Small intestine (tissue), 7 donors: ENCODE results near the gene LPIN3. TPM values are rescaled to one million over a fixed set of nuclear protein-coding genes. Genes with fewer than 3 reads are reported as not detected.
A peak's percentile ranks its signal among the peaks of the same experiment; 100 is the strongest.

Experiments used
- DNase-seq, 2 donors: peaks; one replicate each; pipeline versions ENCODE4 v3.0.0 to v3.0.0-alpha.2; 2013
- FAIRE-seq: peaks from 2 replicates; lab custom pipeline; 2012; peaks lifted over from hg19 to GRCh38; lab: Jason Lieb, UNC
- H3K27ac ChIP-seq, 3 donors: one replicate each; pipeline ENCODE4 v1.5.1; 2013; ENCODE audit warnings: low read length in 2 of 3, mild to moderate bottlenecking in 2 of 3, control low read depth in 1 of 3, inconsistent platforms in 1 of 3, low read depth in 1 of 3, moderate library complexity in 1 of 3
- H3K27me3 ChIP-seq, 3 donors: one replicate each; pipeline ENCODE4 v1.6.1; 2013; ENCODE audit warnings: low read length in 3 of 3, inconsistent platforms in 1 of 3; ENCODE audit not compliant: control insufficient read depth in 3 of 3, insufficient read depth in 3 of 3
- H3K36me3 ChIP-seq, 3 donors: one replicate each; pipeline ENCODE4 v1.6.1; 2013; ENCODE audit warnings: low read length in 3 of 3, inconsistent platforms in 1 of 3, low read depth in 1 of 3, mild to moderate bottlenecking in 1 of 3, moderate library complexity in 1 of 3; ENCODE audit not compliant: control insufficient read depth in 3 of 3, insufficient read depth in 2 of 3
- H3K4me1 ChIP-seq, 3 donors: one replicate each; pipeline ENCODE4 v1.6.1; 2013; ENCODE audit warnings: low read length in 2 of 3, inconsistent platforms in 1 of 3, low read depth in 1 of 3, mild to moderate bottlenecking in 1 of 3, moderate library complexity in 1 of 3; ENCODE audit not compliant: control insufficient read depth in 3 of 3, insufficient read depth in 2 of 3
- H3K4me3 ChIP-seq, 3 donors: one replicate each; pipeline ENCODE4 v1.5.1; 2013; ENCODE audit warnings: low read length in 3 of 3, control low read depth in 1 of 3, inconsistent platforms in 1 of 3, low read depth in 1 of 3, mild to moderate bottlenecking in 1 of 3, moderate library complexity in 1 of 3
- H3K9me3 ChIP-seq, 2 donors: one replicate each; pipeline ENCODE4 v1.6.1; 2013; ENCODE audit warnings: low read depth in 1 of 2, low read length in 1 of 2; ENCODE audit not compliant: control insufficient read depth in 2 of 2, insufficient read depth in 1 of 2
- WGBS, 3 donors: extraction: QIAGEN DNeasy Blood & Tissue Kit; methylation state at CpG; one replicate each; pipeline ENCODE4 v1.1.7; 2013; 5-methylcytosine and 5-hydroxymethylcytosine counted together
- polyA plus RNA-seq, 4 donors: library from polyadenylated mRNA; stranded (reverse) in 3 of 4; unstranded in 1 of 4; fragments of 200-250 nt in 3 of 4; fragments of 120-200 nt in 1 of 4; gene quantifications; one replicate each; pipeline versions ENCODE4 v1.2.1 to v1.2.3, GENCODE V29; 2013
- donor health status: healthy with polysubstance abuse.
- donor health status: control.
- donor health status: control.
- donor health status: Bipolar disorder and iron deficiency.
- donor health status: healthy.

The LPIN3 gene
- polyA plus RNA-seq, 4 donors = 39.9 to 130 (median 57.2) TPM

DNA sequence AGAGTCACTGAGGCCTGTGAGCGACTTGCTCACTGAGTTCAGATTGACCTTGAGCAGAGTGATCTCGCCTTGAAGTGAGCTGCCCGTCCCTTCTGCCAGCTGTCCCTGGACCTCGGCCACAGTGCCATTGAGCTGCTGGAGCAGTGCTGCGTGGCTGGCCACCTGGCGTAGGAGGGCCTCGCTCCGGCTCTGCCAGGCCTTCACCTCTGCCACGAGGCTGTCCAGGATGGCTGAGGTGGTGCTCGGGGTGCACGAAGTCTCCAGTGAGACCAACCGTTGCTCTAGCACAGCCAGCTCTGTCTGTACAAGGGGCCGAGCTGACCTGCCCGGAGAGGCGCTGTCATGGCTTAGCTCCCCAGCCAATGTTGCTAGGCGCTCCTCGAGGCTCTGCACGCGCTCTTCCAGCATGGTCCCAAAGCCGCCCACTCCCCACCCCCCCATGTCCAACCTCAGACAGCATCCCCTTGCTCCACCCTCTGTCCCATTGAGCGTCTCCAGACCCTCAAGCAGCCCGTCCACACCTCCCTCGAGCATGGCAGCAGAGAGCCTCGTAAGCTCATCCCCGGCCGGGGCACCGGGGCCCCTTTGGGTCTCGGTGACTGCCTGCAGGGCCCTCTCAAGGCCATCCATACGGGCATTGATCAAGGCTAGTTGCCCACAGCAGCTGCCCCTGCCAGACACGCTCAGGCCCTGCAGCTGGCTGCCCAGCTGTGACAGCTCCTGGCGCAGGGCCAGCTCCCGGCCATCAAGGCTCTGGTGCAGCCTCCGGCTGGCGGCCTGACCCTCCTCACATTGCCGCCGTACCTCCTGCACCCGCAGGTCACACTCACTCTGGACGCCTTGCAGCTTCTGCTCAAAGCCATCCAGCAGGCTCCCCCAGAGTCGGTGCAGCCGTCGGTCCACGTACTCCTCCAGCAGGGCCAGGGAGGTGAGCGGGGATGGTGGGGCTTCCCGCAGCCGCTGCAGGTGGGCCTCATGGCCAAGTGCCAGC is 21.4 kb downstream of the LPIN3 start:
- Histone ChIP-seq H3K9me3 (no peaks in the 10 kb centered on the region), H3K27me3 (peaks cover 8 to 25% (median 9%) of the 10 kb centered on the region in 3 donors), H3K4me1 (peaks cover 0 to 5% (median 3%) of the 10 kb centered on the region in 3 donors), H3K27ac (no peak overlapping the region), H3K4me3 (no peak overlapping the region), H3K36me3 (peaks cover 2 to 41% (median 6%) of the 10 kb centered on the region in 3 donors)
- FAIRE-seq (no peak), DNase-seq (no peak)
- 54 to 77% (median 60%) methylated on average over 43 to 45 of the region's 45 CpGs for WGBS, 3 donors

GRCh38 chr20:41362748-41363140 is 22.1 kb downstream of the LPIN3 start:
- FAIRE-seq = no peak
- H3K4me3 ChIP-seq = no peak overlapping the region
- peaks cover 9 to 32% (median 14%) of the 10 kb centered on the region in 3 donors for H3K27me3 ChIP-seq
- WGBS, 3 donors = 69 to 79% (median 74%) methylated on average over 5 of the region's 5 CpGs
- no peak for DNase-seq
- peaks cover 0 to 5% (median 3%) of the 10 kb centered on the region in 3 donors for H3K4me1 ChIP-seq
- no peak overlapping the region for H3K27ac ChIP-seq
- no peaks in the 10 kb centered on the region for H3K9me3 ChIP-seq
- H3K36me3 ChIP-seq = peaks cover 2 to 34% (median 6%) of the 10 kb centered on the region in 3 donors

DNA sequence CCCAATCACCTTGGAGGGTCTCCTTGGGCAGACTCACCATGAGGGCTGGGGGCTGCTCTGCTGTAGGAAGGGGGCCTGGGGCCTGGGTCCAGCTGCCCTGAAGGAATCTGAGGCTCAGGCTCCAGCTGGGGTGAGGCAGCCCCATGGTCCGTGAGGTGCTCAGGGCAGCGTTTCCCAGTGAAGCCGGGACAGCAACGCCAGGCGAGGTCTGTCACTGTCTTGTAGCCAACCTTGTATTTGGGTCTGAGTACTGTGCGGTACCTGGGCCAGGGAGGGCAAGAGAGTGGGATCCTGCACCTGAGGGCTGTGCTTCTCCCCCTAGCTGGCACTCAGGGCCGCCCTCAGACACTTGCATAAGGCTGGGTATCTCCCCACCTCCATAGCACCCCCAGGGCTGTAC is 23.0 kb downstream of the LPIN3 start:
- FAIRE-seq (no peak), DNase-seq (no peak)
- Histone ChIP-seq H3K36me3 (peaks cover 2 to 26% (median 6%) of the 10 kb centered on the region in 3 donors), H3K4me3 (no peak overlapping the region), H3K9me3 (no peaks in the 10 kb centered on the region), H3K27me3 (peaks cover 9 to 36% (median 18%) of the 10 kb centered on the region in 3 donors), H3K4me1 (peaks cover 0 to under 1% (median 0%) of the 10 kb centered on the region in 3 donors), H3K27ac (no peak overlapping the region)
- WGBS, 3 donors = 89 to 95% (median 92%) methylated on average over 7 of the region's 7 CpGs

GRCh38 chr20:41364236-41364855 is 23.7 kb downstream of the LPIN3 start:
- FAIRE-seq (no peak), DNase-seq (no peak)
- WGBS, 3 donors = 80 to 84% (median 81%) methylated on average over 13 of the region's 13 CpGs
- Histone ChIP-seq H3K4me3 (no peak overlapping the region), H3K27ac (no peak overlapping the region), H3K4me1 (no peaks in the 10 kb centered on the region), H3K36me3 (peaks cover 2 to 21% (median 6%) of the 10 kb centered on the region in 3 donors), H3K27me3 (peaks cover 9 to 36% (median 18%) of the 10 kb centered on the region in 3 donors), H3K9me3 (no peaks in the 10 kb centered on the region)

DNA sequence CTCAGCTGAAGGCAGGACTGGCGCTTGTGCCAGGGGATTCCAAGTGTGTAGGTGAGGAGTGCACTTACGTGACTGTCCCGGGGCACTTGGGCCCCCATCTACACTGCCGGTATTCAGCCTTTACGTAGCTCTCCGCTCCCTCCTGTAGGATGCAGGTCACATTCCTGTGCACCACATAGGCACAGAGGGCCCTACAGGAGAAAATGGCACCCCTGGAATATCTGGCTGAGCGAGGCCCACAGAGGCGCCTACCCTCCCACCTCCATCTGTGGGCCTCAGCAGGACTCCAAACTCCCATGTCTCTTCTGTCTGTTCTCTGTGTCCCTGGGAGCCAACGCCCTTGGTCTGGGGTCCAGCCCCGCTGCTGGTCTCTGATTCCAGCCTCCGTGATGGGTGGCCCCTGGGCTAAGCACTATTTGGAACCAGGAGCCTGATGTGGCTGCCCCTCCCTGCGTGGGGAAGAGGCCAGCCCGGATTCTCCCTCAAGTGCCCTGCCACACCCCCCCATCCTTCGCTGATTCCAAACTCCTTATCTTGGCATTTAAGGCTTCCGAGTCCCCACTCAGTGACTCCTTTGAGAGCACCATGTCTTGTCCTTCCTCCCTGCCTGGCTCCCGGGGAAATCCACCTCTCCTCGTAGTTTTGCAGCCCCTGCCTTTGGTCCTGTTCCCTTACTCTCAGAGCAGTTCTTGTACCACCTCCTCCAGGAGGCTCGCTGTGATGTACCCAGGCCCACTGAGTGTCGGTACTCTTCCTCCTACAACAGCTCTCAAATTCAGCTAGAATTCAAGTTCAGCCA is 24.5 kb downstream of the LPIN3 start:
- Histone ChIP-seq H3K36me3 (peaks cover 0 to 14% (median 0%) of the 10 kb centered on the region in 3 donors), H3K9me3 (no peaks in the 10 kb centered on the region), H3K27ac (no peak overlapping the region), H3K27me3 (peaks cover 9 to 36% (median 18%) of the 10 kb centered on the region in 3 donors), H3K4me1 (no peaks in the 10 kb centered on the region), H3K4me3 (no peak overlapping the region)
- 79 to 84% (median 80%) methylated on average over 19 of the region's 19 CpGs for WGBS, 3 donors
- FAIRE-seq (no peak), DNase-seq (no peak)

GRCh38 chr20:41365777-41366545 is 25.3 kb downstream of the LPIN3 start:
- peaks cover 0 to 2% of the 10 kb centered on the region in 2 donors for H3K9me3 ChIP-seq
- H3K27me3 ChIP-seq = peaks cover 9 to 36% (median 18%) of the 10 kb centered on the region in 3 donors
- H3K36me3 ChIP-seq = peaks cover 0 to 9% (median 0%) of the 10 kb centered on the region in 3 donors
- H3K4me1 ChIP-seq = no peaks in the 10 kb centered on the region
- H3K27ac ChIP-seq = no peak overlapping the region
- 3 to 5% (median 3%) methylated on average over 44 to 76 of the region's 76 CpGs for WGBS, 3 donors
- H3K4me3 ChIP-seq = peak overlapping the region; percentile 7 to 38 (median 13)
- DNase-seq (peak in 1 of 2 donors; percentile 38), FAIRE-seq (no peak)

DNA sequence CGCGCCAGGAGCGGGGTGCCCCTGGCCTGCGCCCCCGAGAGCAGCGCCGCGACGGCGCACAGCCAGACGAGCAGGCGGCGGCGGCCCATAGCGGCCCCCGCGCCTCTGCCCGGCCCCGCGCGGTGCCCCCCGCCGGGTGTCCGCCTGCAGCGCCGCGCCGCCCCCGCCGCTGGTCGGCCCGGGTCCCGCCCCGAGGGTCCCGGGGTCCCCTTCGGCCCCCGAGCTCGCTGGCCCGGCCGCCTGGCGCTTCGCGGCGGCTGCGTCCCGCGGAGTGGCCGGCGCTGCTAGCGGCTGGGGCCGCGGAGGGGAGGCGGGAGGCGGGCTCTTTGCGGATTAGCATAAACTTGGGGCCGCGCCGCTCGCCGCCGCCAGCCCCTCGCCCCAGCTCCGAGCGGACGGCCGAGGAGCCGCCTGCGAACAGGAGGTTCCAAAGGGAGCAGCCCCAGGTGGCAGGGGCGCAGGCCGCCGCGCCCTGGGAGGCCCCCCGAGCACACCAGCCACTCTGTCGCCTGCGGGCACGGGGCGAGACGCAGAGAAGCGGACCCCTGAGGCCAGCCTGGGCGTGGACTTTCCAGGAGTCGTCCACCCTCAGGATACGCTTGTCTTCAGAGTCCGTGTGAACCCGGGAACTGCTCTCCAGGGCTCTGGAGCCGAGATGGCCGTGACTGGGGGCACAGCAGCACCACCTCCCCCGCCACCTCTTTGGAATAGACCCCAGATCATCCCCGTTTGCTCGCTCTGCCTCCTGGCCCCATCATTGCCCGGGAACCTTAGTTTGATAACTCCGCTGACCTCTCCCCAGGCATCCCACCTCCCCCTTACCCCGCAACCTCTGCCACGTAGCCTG is 26.1 kb downstream of the LPIN3 start, which contains the start of gene EMILIN3:
Gene EMILIN3, minus strand, starts transcription at position 273 of the 847 bp plus-strand sequence. Its CDS starts 184 bp downstream, at position 89.
- WGBS, 3 donors = 7 to 20% (median 7%) methylated on average over 18 to 93 of the region's 93 CpGs
- H3K27ac ChIP-seq = no peak within 1 kb of the TSS
- peaks cover 0 to 1% (median 0%) of the 10 kb centered on the region in 3 donors for H3K36me3 ChIP-seq
- no peak for FAIRE-seq
- H3K27me3 ChIP-seq = peaks cover 9 to 36% (median 18%) of the 10 kb centered on the region in 3 donors
- H3K9me3 ChIP-seq = peaks cover 0 to 9% of the 10 kb centered on the region in 2 donors
- DNase-seq = peak in 1 of 2 donors; percentile 45
- no peaks in the 10 kb centered on the region for H3K4me1 ChIP-seq
- peak within 1 kb of the TSS; percentile 7 to 38 (median 13) for H3K4me3 ChIP-seq
